CD4-positive, alpha-beta memory T cell (primary cell): ENCODE measurements around the gene RIPOR3. TPM values are rescaled to one million over a fixed set of nuclear protein-coding genes. Genes with fewer than 3 reads are reported as not detected.

Experiments used
- CTCF ChIA-PET: fragments of 350-600 bp; sonication (Branson Sonifier 250); formaldehyde crosslinking; loops from one replicate; lab custom pipeline; 2021; ENCODE audit warnings: inconsistent platforms; ENCODE audit not compliant: partially characterized antibody; lab: Charles Lee
- POLR2A ChIA-PET: fragments of 350-600 bp; sonication (Branson Sonifier 250); formaldehyde crosslinking; loops from one replicate; lab custom pipeline; 2021; ENCODE audit not compliant: partially characterized antibody; lab: Charles Lee
- DNase-seq, 5 donors: peaks; one replicate each; pipeline versions ENCODE4 v3.0.0 to v3.0.0-alpha.2; 2020 to 2022; ENCODE audit warnings: mixed read lengths in 1 of 5
- H3K27ac ChIP-seq: one replicate; pipeline ENCODE4 v1.7.0; 2013; ENCODE audit warnings: low read depth, low read length
- H3K27me3 ChIP-seq: 2 replicates; pipeline ENCODE4 v1.7.0; 2013; ENCODE audit warnings: mild to moderate bottlenecking, low read length, moderate library complexity; ENCODE audit not compliant: insufficient read depth
- H3K36me3 ChIP-seq: 2 replicates; pipeline ENCODE4 v1.7.0; 2013; ENCODE audit warnings: mild to moderate bottlenecking, low read length, moderate library complexity; ENCODE audit not compliant: insufficient read depth
- H3K4me1 ChIP-seq: 2 replicates; pipeline ENCODE4 v1.7.0; 2013; ENCODE audit warnings: mild to moderate bottlenecking, low read length, moderate library complexity; ENCODE audit not compliant: insufficient read depth
- H3K4me3 ChIP-seq, 2 donors: one replicate each; pipeline ENCODE4 v1.7.0; 2013; ENCODE audit warnings: low read length in 2 of 2, mild to moderate bottlenecking in 1 of 2
- H3K9me3 ChIP-seq, 2 donors: one replicate each; pipeline ENCODE4 v1.7.0; 2013; ENCODE audit warnings: low read length in 2 of 2, control low read depth in 1 of 2; ENCODE audit not compliant: control insufficient read depth in 1 of 2
- H3K27ac Mint-ChIP-seq, 7 donors: one replicate each; pipeline ENCODE4 v1.8.0; 2020 to 2021; ENCODE audit warnings: mixed read lengths in 7 of 7, mild to moderate bottlenecking in 6 of 7, inconsistent platforms in 3 of 7, moderate library complexity in 3 of 7
- H3K27me3 Mint-ChIP-seq, 2 donors: one replicate each; pipeline ENCODE4 v1.8.0; 2020 to 2021; ENCODE audit warnings: mixed read lengths in 2 of 2
- H3K36me3 Mint-ChIP-seq, 2 donors: one replicate each; pipeline ENCODE4 v1.8.0; 2020 to 2021; ENCODE audit warnings: mixed read lengths in 2 of 2, inconsistent platforms in 1 of 2, mild to moderate bottlenecking in 1 of 2
- H3K4me1 Mint-ChIP-seq, 4 donors: one replicate each; pipeline ENCODE4 v1.8.0; 2020 to 2021; ENCODE audit warnings: mixed read lengths in 4 of 4, mild to moderate bottlenecking in 1 of 4
- H3K4me3 Mint-ChIP-seq, 8 donors: one replicate each; pipeline ENCODE4 v1.8.0; 2020 to 2021; ENCODE audit warnings: mixed read lengths in 8 of 8, mild to moderate bottlenecking in 7 of 8, moderate library complexity in 6 of 8, inconsistent platforms in 3 of 8
- H3K9me3 Mint-ChIP-seq, 8 donors: one replicate each; pipeline ENCODE4 v1.8.0; 2020 to 2021; ENCODE audit warnings: mixed read lengths in 8 of 8, mild to moderate bottlenecking in 5 of 8, inconsistent platforms in 3 of 8, moderate library complexity in 1 of 8
- intact Hi-C: fragments of 100-400 bp; cut with micrococcal nuclease; formaldehyde crosslinking; loops from one replicate; pipeline ENCODE4 v1.15.1; 2023
- polyA plus RNA-seq, 2 donors: library from polyadenylated mRNA; unstranded; fragments of 300-500 nt; fragmentation: Illumina TruSeq; gene quantifications; one replicate each; pipeline ENCODE4 v1.2.3, GENCODE V29; 2021
- total RNA-seq, 2 experiments: library from RNA; stranded (reverse); gene quantifications; one replicate each; pipeline ENCODE4 v1.2.3, GENCODE V29; 2021

The RIPOR3 gene
- total and polyA plus RNA-seq, 4 experiments from 2014 or later = 0.49 to 1.3 TPM; not detected in 2

GRCh38 chr20:50723672-50724071, 32.3 kb upstream of the RIPOR3 start:
- Histone ChIP-seq H3K27me3 (no peaks in the 10 kb centered on the region), H3K36me3 (no peaks in the 10 kb centered on the region), H3K4me3 (no peak overlapping the region), H3K4me1 (no peaks in the 10 kb centered on the region), H3K27ac (no peak overlapping the region), H3K9me3 (no peaks in the 10 kb centered on the region)
- no peaks in the 10 kb centered on the region for H3K4me1 Mint-ChIP-seq
- H3K27ac Mint-ChIP-seq = no peak overlapping the region
- H3K27me3 Mint-ChIP-seq = no peaks in the 10 kb centered on the region
- no peaks in the 10 kb centered on the region for H3K36me3 Mint-ChIP-seq
- intact Hi-C loops = no loop called here
- POLR2A ChIA-PET = no interaction called here
- no peaks in the 10 kb centered on the region for H3K9me3 Mint-ChIP-seq
- CTCF ChIA-PET = no interaction called here
- no peak overlapping the region for H3K4me3 Mint-ChIP-seq
- no peak for DNase-seq

GRCh38 chr20:50722424-50723155, 31.2 kb upstream of the RIPOR3 start:
- no peaks in the 10 kb centered on the region for H3K36me3 ChIP-seq
- H3K9me3 Mint-ChIP-seq = no peaks in the 10 kb centered on the region
- H3K27me3 ChIP-seq = no peaks in the 10 kb centered on the region
- no peak overlapping the region for H3K4me3 ChIP-seq
- ChIA-PET POLR2A (no interaction called here), CTCF (no interaction called here)
- H3K27ac ChIP-seq = no peak overlapping the region
- no peaks in the 10 kb centered on the region for H3K9me3 ChIP-seq
- H3K4me3 Mint-ChIP-seq = no peak overlapping the region
- intact Hi-C loops = no loop called here
- no peak for DNase-seq
- no peaks in the 10 kb centered on the region for H3K36me3 Mint-ChIP-seq
- peaks cover 0 to 2% of the 10 kb centered on the region in 2 donors for H3K27me3 Mint-ChIP-seq
- no peak overlapping the region for H3K27ac Mint-ChIP-seq
- no peaks in the 10 kb centered on the region for H3K4me1 Mint-ChIP-seq
- H3K4me1 ChIP-seq = no peaks in the 10 kb centered on the region

- Mint-ChIP-seq H3K27me3 (peaks cover 0 to 2% of the 10 kb centered on the region in 2 donors), H3K9me3 (no peaks in the 10 kb centered on the region), H3K36me3 (no peaks in the 10 kb centered on the region), H3K4me3 (no peak overlapping the region), H3K4me1 (no peaks in the 10 kb centered on the region), H3K27ac (no peak overlapping the region)
- ChIA-PET POLR2A (no interaction called here), CTCF (no interaction called here)
- DNase-seq = no peak
- Histone ChIP-seq H3K36me3 (no peaks in the 10 kb centered on the region), H3K4me3 (no peak overlapping the region), H3K4me1 (no peaks in the 10 kb centered on the region), H3K9me3 (no peaks in the 10 kb centered on the region), H3K27ac (no peak overlapping the region), H3K27me3 (no peaks in the 10 kb centered on the region)
- intact Hi-C loops = no loop called here
Observed at GRCh38 chr20:50721881-50722281, 30.5 kb upstream of the RIPOR3 start.

GRCh38 chr20:50720582-50720981, 29.2 kb upstream of the RIPOR3 start:
- Histone ChIP-seq H3K9me3 (no peaks in the 10 kb centered on the region), H3K27me3 (no peaks in the 10 kb centered on the region), H3K4me1 (no peaks in the 10 kb centered on the region), H3K36me3 (no peaks in the 10 kb centered on the region), H3K4me3 (no peak overlapping the region), H3K27ac (no peak overlapping the region)
- H3K27ac Mint-ChIP-seq = no peak overlapping the region
- no peaks in the 10 kb centered on the region for H3K4me1 Mint-ChIP-seq
- CTCF ChIA-PET = interaction anchor here (0.7 to 1.1 kb wide), 2 partner anchors 29 to 904 kb away, joined by 4 read pairs; no protein-coding TSS in a partner anchor
- H3K4me3 Mint-ChIP-seq = no peak overlapping the region
- POLR2A ChIA-PET = no interaction called here
- intact Hi-C loops = no loop called here
- H3K27me3 Mint-ChIP-seq = peaks cover 0 to 2% of the 10 kb centered on the region in 2 donors
- DNase-seq = no peak
- no peaks in the 10 kb centered on the region for H3K36me3 Mint-ChIP-seq
- H3K9me3 Mint-ChIP-seq = no peaks in the 10 kb centered on the region

GRCh38 chr20:50720026-50720425, 28.7 kb upstream of the RIPOR3 start:
- Histone ChIP-seq H3K27ac (no peak overlapping the region), H3K36me3 (no peaks in the 10 kb centered on the region), H3K4me1 (no peaks in the 10 kb centered on the region), H3K4me3 (no peak overlapping the region), H3K27me3 (no peaks in the 10 kb centered on the region), H3K9me3 (no peaks in the 10 kb centered on the region)
- Mint-ChIP-seq H3K36me3 (no peaks in the 10 kb centered on the region), H3K27ac (no peak overlapping the region), H3K4me3 (no peak overlapping the region), H3K9me3 (no peaks in the 10 kb centered on the region), H3K4me1 (no peaks in the 10 kb centered on the region), H3K27me3 (peaks cover 2% of the 10 kb centered on the region in 2 donors)
- ChIA-PET POLR2A (no interaction called here), CTCF (interaction anchor here (1.1 kb wide), 1 partner anchor 29 kb away, joined by 4 read pairs; no protein-coding TSS in a partner anchor)
- intact Hi-C loops = no loop called here
- DNase-seq = no peak

- CTCF ChIA-PET = interaction anchor here (2.3 kb wide), 1 partner anchor 30 kb away, joined by 12 read pairs; no protein-coding TSS in a partner anchor
- Mint-ChIP-seq H3K4me1 (no peaks in the 10 kb centered on the region), H3K36me3 (no peaks in the 10 kb centered on the region), H3K4me3 (no peak overlapping the region), H3K27me3 (peaks cover 2% of the 10 kb centered on the region in 2 donors), H3K27ac (no peak overlapping the region), H3K9me3 (no peaks in the 10 kb centered on the region)
- POLR2A ChIA-PET = no interaction called here
- DNase-seq = no peak
- H3K4me3 ChIP-seq = no peak overlapping the region
- no peaks in the 10 kb centered on the region for H3K4me1 ChIP-seq
- H3K27ac ChIP-seq = no peak overlapping the region
- H3K36me3 ChIP-seq = no peaks in the 10 kb centered on the region
- intact Hi-C loops = no loop called here
- H3K27me3 ChIP-seq = no peaks in the 10 kb centered on the region
- no peaks in the 10 kb centered on the region for H3K9me3 ChIP-seq
Observed at GRCh38 chr20:50719328-50719727, 28.0 kb upstream of the RIPOR3 start.

GRCh38 chr20:50717974-50718761, 26.8 kb upstream of the RIPOR3 start:
- Mint-ChIP-seq H3K36me3 (no peaks in the 10 kb centered on the region), H3K4me3 (no peak overlapping the region), H3K27me3 (peaks cover 6 to 9% of the 10 kb centered on the region in 2 donors), H3K9me3 (peaks cover 0 to 2% (median 0%) of the 10 kb centered on the region in 8 donors), H3K27ac (peak overlapping the region in 1 of 7 donors; percentile 47), H3K4me1 (no peaks in the 10 kb centered on the region)
- DNase-seq = no peak
- ChIA-PET CTCF (interaction anchor here (0.6 to 2.3 kb wide), 4 partner anchors 10 to 78 kb away, joined by 3 to 12 read pairs (median 4); no protein-coding TSS in a partner anchor), POLR2A (no interaction called here)
- no peaks in the 10 kb centered on the region for H3K4me1 ChIP-seq
- H3K27me3 ChIP-seq = no peaks in the 10 kb centered on the region
- H3K4me3 ChIP-seq = no peak overlapping the region
- no peaks in the 10 kb centered on the region for H3K36me3 ChIP-seq
- no peak overlapping the region for H3K27ac ChIP-seq
- intact Hi-C loops = no loop called here
- H3K9me3 ChIP-seq = no peaks in the 10 kb centered on the region
